GM12878 (cell line): Measurements from ENCODE around the gene ZNF324. TPM values are rescaled to one million over a fixed set of nuclear protein-coding genes. Genes with fewer than 3 reads are reported as not detected.

Source experiments
- ATF2 ChIP-seq: IDR thresholded peaks from 2 replicates; pipeline ENCODE4 v1.6.1; 2012; ENCODE audit warnings: low read length, inconsistent platforms
- BACH1 ChIP-seq: fragments of 450-650 bp; IDR thresholded peaks from 2 replicates; pipeline ENCODE4 v1.6.1; 2017; ENCODE audit warnings: mild to moderate bottlenecking, borderline replicate concordance
- CEBPZ ChIP-seq: fragments of 150-350 bp; IDR thresholded peaks from 2 replicates; pipeline ENCODE4 v1.6.1; 2016; ENCODE audit warnings: low read depth, low read length
- CHD4 ChIP-seq: fragments of 200-600 bp; sonication (generic); IDR thresholded peaks from 2 replicates; pipeline ENCODE4 v1.6.1; 2016; ENCODE audit warnings: mild to moderate bottlenecking
- E2F4 ChIP-seq: IDR thresholded peaks from 2 replicates; pipeline ENCODE4 v1.6.1; 2012; ENCODE audit warnings: low read depth, low read length, improper control_type of control experiment
- ESRRA ChIP-seq: IDR thresholded peaks from 2 replicates; pipeline ENCODE4 v1.6.1; 2012; ENCODE audit warnings: mild to moderate bottlenecking, low read length, improper control_type of control experiment
- ETV6 ChIP-seq, 2 experiments: fragments of 450-650 bp in 1 of 2; IDR thresholded peaks in 1 of 2; conservative IDR thresholded peaks in 1 of 2; 2 replicates each; pipeline ENCODE4 v1.6.1; 2014; ENCODE audit warnings: antibody characterized with exemption in 1 of 2, borderline replicate concordance in 1 of 2, low read depth in 1 of 2, mild to moderate bottlenecking in 1 of 2, moderate library complexity in 1 of 2
- MTA2 ChIP-seq: fragments of 450-650 bp; IDR thresholded peaks from 2 replicates; pipeline ENCODE4 v1.6.1; 2016; ENCODE audit warnings: low read depth, mild to moderate bottlenecking, moderate library complexity
- MXI1 ChIP-seq: fragments of 150-350 bp; IDR thresholded peaks from 2 replicates; pipeline ENCODE4 v1.6.1; 2011; ENCODE audit warnings: low read depth, mild to moderate bottlenecking, inconsistent platforms, low read length, improper control_type of control experiment
- NFYB ChIP-seq: IDR thresholded peaks from 2 replicates; pipeline ENCODE4 v1.6.1; 2011; ENCODE audit warnings: low read depth, mild to moderate bottlenecking, low read length, improper control_type of control experiment, moderate library complexity; ENCODE audit not compliant: insufficient read depth
- PML ChIP-seq: IDR thresholded peaks from 2 replicates; pipeline ENCODE4 v1.6.1; 2012; ENCODE audit warnings: low read length, inconsistent platforms
- POLR2A ChIP-seq: IDR thresholded peaks from 2 replicates; pipeline ENCODE4 v1.6.1; 2011; ENCODE audit warnings: low read depth, mild to moderate bottlenecking, low read length
- POLR2AphosphoS5 ChIP-seq: IDR thresholded peaks from 2 replicates; pipeline ENCODE4 v1.6.1; 2011; ENCODE audit warnings: mild to moderate bottlenecking, low read length, inconsistent platforms
- POU2F2 ChIP-seq: IDR thresholded peaks from 3 replicates; pipeline ENCODE4 v1.6.1; 2011; ENCODE audit warnings: low read depth, mild to moderate bottlenecking, low read length, borderline replicate concordance
- RELA ChIP-seq: fragments of 450-650 bp; IDR thresholded peaks from 2 replicates; pipeline ENCODE4 v1.8.0; 2014; ENCODE audit warnings: borderline replicate concordance; ENCODE audit not compliant: partially characterized antibody
- SPI1 ChIP-seq: IDR thresholded peaks from 2 replicates; pipeline ENCODE4 v1.6.1; 2011; ENCODE audit warnings: low read depth, mild to moderate bottlenecking, low read length, moderate library complexity, borderline replicate concordance; ENCODE audit not compliant: insufficient read depth
- YBX1 ChIP-seq: fragments of 450-650 bp; IDR thresholded peaks from 2 replicates; pipeline ENCODE4 v1.6.1; 2016; ENCODE audit warnings: antibody characterized with exemption
- YY1 ChIP-seq: IDR thresholded peaks from 2 replicates; pipeline ENCODE4 v1.6.1; 2011; ENCODE audit warnings: low read depth, mild to moderate bottlenecking, low read length
- ZBTB4 ChIP-seq: fragments of 450-650 bp; formaldehyde crosslinking; IDR thresholded peaks from 2 replicates; pipeline ENCODE4 v1.4.0; 2022; ENCODE audit warnings: mild to moderate bottlenecking, moderate library complexity
- polyA plus RNA-seq, 11 experiments: library from polyadenylated mRNA; depleted of rRNA in 4 of 11; unstranded in 6 of 11; stranded (reverse) in 5 of 11; fragments of >200 nt; fragmentation: Nextera tagmentation in 4 of 11; fragmentation: Illumina TruSeq in 1 of 11; extraction: Ambion mirVana in 4 of 11; extraction: Trizol in 1 of 11; gene quantifications; 1 replicate in 1 of 11; 2 replicates in 10 of 11; pipeline versions ENCODE4 v1.2.1 to v1.2.3, GENCODE V29; 2011 to 2016; ENCODE audit warnings: inconsistent platforms in 2 of 11, missing spikeins in 2 of 11, low read depth in 1 of 11
- total RNA-seq, 4 experiments: library from RNA; depleted of rRNA in 3 of 4; stranded (reverse); fragments of >200 nt in 3 of 4; fragmentation: Illumina TruSeq in 1 of 4; extraction: Trizol in 1 of 4; gene quantifications; 2 replicates each; pipeline versions ENCODE4 v1.2.1 to v1.2.3, GENCODE V29; 2013 to 2021
- TF ChIP-seq, protein P1 (sequence below): fragments of 450-650 bp; IDR thresholded peaks from 2 replicates; pipeline ENCODE4 v1.6.1; 2014; ENCODE audit warnings: mild to moderate bottlenecking

Gene ZNF324
- total and polyA plus RNA-seq, 10 of the 15 experiments (the other 5 are each of a cell fraction or from before 2014, with no cell fraction given), result 0.71 to 13.9 (median 7.0) TPM

GRCh38 chr19:58451358-58452101, 15.3 kb upstream of the ZNF324 start, which contains the start of gene ZNF324B (continued):
- TF ChIP-seq E2F4 (peak; percentile 42; the same call in 1 of the 2 replicates), YY1 (peak; percentile 86), ETV6 (conservative IDR thresholded peaks at IDR 0.05 in 1 of 2, IDR thresholded peaks at IDR 0.05 in 1 of 2; ENCODE audit: borderline replicate concordance in 1 of 2, low read depth in 1 of 2) (no peak), ATF2 (no peak), MTA2 (no peak), BACH1 (peak; percentile 29; the same call in 1 of the 2 replicates), ESRRA (no peak), PML (no peak), ZBTB4 (no peak), MXI1 (peak; percentile 90), NFYB (peak; percentile 79), POU2F2 (peak; percentile 37; the same call in 1 of the 3 replicates), POLR2A (peak; percentile 85), POLR2AphosphoS5 (peak; percentile 44; the same call in 1 of the 2 replicates), RELA (peak; percentile 10), YBX1 (no peak), CHD4 (no peak), SPI1 (no peak), CEBPZ (no peak)
- TF ChIP-seq, protein P1, sequence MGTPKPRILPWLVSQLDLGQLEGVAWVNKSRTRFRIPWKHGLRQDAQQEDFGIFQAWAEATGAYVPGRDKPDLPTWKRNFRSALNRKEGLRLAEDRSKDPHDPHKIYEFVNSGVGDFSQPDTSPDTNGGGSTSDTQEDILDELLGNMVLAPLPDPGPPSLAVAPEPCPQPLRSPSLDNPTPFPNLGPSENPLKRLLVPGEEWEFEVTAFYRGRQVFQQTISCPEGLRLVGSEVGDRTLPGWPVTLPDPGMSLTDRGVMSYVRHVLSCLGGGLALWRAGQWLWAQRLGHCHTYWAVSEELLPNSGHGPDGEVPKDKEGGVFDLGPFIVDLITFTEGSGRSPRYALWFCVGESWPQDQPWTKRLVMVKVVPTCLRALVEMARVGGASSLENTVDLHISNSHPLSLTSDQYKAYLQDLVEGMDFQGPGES, result peak; percentile 28; the same call in 1 of the 2 replicates
